GM18526 (cell line): ENCODE data around the gene DCANP1.

Source experiments
- POLR2A ChIP-seq: IDR thresholded peaks from 3 replicates; pipeline ENCODE4 v1.6.1; 2011; ENCODE audit not compliant: insufficient read length; ENCODE audit errors: extremely low read depth

Gene DCANP1

GRCh38 chr5:135429301-135430134 lies 17.6 kb downstream of the DCANP1 start:
- no peak for TF ChIP-seq POLR2A

GRCh38 chr5:135428586-135428985 lies 18.6 kb downstream of the DCANP1 start:
- TF ChIP-seq POLR2A = no peak

- TF ChIP-seq POLR2A = no peak
Measured at GRCh38 chr5:135426102-135427082, 20.8 kb downstream of the DCANP1 start.

GRCh38 chr5:135425641-135426040 lies 21.5 kb downstream of the DCANP1 start:
- TF ChIP-seq POLR2A = no peak

- no peak for TF ChIP-seq POLR2A
Measured at GRCh38 chr5:135423846-135424168, 23.3 kb downstream of the DCANP1 start.

- TF ChIP-seq POLR2A = no peak
Measured at GRCh38 chr5:135423146-135423845, 23.9 kb downstream of the DCANP1 start.

- TF ChIP-seq POLR2A = no peak
Measured at GRCh38 chr5:135422419-135422818, 24.7 kb downstream of the DCANP1 start.

- TF ChIP-seq POLR2A = no peak
Measured at GRCh38 chr5:135417083-135417482, 30.1 kb downstream of the DCANP1 start.

GRCh38 chr5:135405082-135405481 lies 42.1 kb downstream of the DCANP1 start:
- TF ChIP-seq POLR2A = no peak

- no peak for TF ChIP-seq POLR2A
Measured at GRCh38 chr5:135402031-135402430, 45.1 kb downstream of the DCANP1 start.

GRCh38 chr5:135400866-135401265 lies 46.3 kb downstream of the DCANP1 start:
- no peak for TF ChIP-seq POLR2A

- TF ChIP-seq POLR2A = no peak
Measured at GRCh38 chr5:135399794-135400542, 47.2 kb downstream of the DCANP1 start.

- peak; percentile 92 for TF ChIP-seq POLR2A
Measured at GRCh38 chr5:135398855-135399793, 48.0 kb downstream of the DCANP1 start, which contains the start of gene MACROH2A1. Gene MACROH2A1, minus strand, starts transcription at chr5:135399231. Its CDS starts 10,138 bp downstream, at chr5:135389093.
